Hepatocyte (in vitro differentiated cells): Measurements from ENCODE around the gene MLXIP.

Experiments
- CTCF ChIP-seq: fragments of 200-600 bp; sonication (generic); IDR thresholded peaks from 2 replicates; pipeline ENCODE4 v1.5.1; 2016; ENCODE audit warnings: antibody characterized with exemption, mild to moderate bottlenecking; ENCODE audit not compliant: poor library complexity
- EZH2 ChIP-seq: fragments of 200-600 bp; sonication (generic); IDR thresholded peaks from 2 replicates; pipeline ENCODE4 v1.6.1; 2016; ENCODE audit warnings: antibody characterized with exemption, mild to moderate bottlenecking, borderline replicate concordance
- EZH2phosphoT487 ChIP-seq: fragments of 200-600 bp; sonication (generic); IDR thresholded peaks from one replicate; pipeline ENCODE4 v1.6.1; 2018; ENCODE audit warnings: antibody characterized with exemption, mild to moderate bottlenecking, low read depth, moderate library complexity; ENCODE audit not compliant: unreplicated experiment, severe bottlenecking

GRCh38 chr12:122100568-122100967, 22.0 kb downstream of the MLXIP start:
- TF ChIP-seq CTCF: no peak
- TF ChIP-seq EZH2: no peak
- TF ChIP-seq EZH2phosphoT487: no peak
